ENCODE measurements around the gene FBLN2. TPM values are rescaled to one million over a fixed set of nuclear protein-coding genes. Genes with fewer than 3 reads are reported as not detected.

FBLN2 gene
- total and polyA plus RNA-seq, 10 of the 15 experiments (the other 5 are each of a cell fraction or from before 2014, with no cell fraction given): 0.03 to 0.41 (median 0.12) TPM; not detected in 2

DNA sequence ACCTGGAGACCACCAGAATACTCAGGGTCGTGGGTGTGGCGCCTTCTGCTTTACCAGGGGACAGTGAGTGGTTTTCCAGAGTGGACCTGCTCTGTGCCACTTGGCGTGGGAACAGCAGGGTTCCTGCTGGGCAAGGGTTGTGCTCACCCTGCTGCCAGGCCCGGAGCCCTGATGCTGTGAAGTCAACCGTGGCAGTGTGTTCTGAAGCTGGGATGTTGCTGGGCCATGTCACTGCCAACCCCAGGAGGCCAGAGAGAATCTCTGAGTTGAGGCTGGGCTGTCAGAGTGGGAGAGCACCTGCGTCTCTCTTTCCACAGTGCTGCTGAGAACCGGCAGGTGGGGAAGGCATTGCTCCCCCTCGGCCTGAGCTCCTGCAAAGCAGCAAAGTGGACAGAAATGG, 48.7 kb downstream of the FBLN2 start (continued):
- TF ChIP-seq RAD21 (IDR thresholded peaks at IDR 0.05; ENCODE audit: insufficient read depth, low read depth, low read length) (no peak), MYC (IDR thresholded peaks at IDR 0.05; ENCODE audit: insufficient read depth, insufficient read length, insufficient replicate concordance, low read length, severe bottlenecking) (no peak), CBX5 (IDR thresholded peaks at IDR 0.05; ENCODE audit: low read depth) (no peak), MEF2A (IDR thresholded peaks at IDR 0.05; ENCODE audit: insufficient read depth, low read depth, low read length) (no peak), SPI1 (IDR thresholded peaks at IDR 0.05; ENCODE audit: borderline replicate concordance, insufficient read depth, low read depth, low read length) (no peak), HCFC1 (IDR thresholded peaks at IDR 0.05; ENCODE audit: low read length) (no peak), POLR2AphosphoS5 (IDR thresholded peaks at IDR 0.05; ENCODE audit: low read length) (no peak)
- TF ChIP-seq, protein P1, sequence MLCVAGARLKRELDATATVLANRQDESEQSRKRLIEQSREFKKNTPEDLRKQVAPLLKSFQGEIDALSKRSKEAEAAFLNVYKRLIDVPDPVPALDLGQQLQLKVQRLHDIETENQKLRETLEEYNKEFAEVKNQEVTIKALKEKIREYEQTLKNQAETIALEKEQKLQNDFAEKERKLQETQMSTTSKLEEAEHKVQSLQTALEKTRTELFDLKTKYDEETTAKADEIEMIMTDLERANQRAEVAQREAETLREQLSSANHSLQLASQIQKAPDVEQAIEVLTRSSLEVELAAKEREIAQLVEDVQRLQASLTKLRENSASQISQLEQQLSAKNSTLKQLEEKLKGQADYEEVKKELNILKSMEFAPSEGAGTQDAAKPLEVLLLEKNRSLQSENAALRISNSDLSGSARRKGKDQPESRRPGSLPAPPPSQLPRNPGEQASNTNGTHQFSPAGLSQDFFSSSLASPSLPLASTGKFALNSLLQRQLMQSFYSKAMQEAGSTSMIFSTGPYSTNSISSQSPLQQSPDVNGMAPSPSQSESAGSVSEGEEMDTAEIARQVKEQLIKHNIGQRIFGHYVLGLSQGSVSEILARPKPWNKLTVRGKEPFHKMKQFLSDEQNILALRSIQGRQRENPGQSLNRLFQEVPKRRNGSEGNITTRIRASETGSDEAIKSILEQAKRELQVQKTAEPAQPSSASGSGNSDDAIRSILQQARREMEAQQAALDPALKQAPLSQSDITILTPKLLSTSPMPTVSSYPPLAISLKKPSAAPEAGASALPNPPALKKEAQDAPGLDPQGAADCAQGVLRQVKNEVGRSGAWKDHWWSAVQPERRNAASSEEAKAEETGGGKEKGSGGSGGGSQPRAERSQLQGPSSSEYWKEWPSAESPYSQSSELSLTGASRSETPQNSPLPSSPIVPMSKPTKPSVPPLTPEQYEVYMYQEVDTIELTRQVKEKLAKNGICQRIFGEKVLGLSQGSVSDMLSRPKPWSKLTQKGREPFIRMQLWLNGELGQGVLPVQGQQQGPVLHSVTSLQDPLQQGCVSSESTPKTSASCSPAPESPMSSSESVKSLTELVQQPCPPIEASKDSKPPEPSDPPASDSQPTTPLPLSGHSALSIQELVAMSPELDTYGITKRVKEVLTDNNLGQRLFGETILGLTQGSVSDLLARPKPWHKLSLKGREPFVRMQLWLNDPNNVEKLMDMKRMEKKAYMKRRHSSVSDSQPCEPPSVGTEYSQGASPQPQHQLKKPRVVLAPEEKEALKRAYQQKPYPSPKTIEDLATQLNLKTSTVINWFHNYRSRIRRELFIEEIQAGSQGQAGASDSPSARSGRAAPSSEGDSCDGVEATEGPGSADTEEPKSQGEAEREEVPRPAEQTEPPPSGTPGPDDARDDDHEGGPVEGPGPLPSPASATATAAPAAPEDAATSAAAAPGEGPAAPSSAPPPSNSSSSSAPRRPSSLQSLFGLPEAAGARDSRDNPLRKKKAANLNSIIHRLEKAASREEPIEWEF (IDR thresholded peaks at IDR 0.05; ENCODE audit: insufficient replicate concordance, low read depth, low read length): no peak
- TF ChIP-seq, protein P2, sequence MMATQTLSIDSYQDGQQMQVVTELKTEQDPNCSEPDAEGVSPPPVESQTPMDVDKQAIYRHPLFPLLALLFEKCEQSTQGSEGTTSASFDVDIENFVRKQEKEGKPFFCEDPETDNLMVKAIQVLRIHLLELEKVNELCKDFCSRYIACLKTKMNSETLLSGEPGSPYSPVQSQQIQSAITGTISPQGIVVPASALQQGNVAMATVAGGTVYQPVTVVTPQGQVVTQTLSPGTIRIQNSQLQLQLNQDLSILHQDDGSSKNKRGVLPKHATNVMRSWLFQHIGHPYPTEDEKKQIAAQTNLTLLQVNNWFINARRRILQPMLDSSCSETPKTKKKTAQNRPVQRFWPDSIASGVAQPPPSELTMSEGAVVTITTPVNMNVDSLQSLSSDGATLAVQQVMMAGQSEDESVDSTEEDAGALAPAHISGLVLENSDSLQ (IDR thresholded peaks at IDR 0.05): no peak

Data from GM12878 (cell line).